ENCODE measurements around the gene ANKRD50.

DNA sequence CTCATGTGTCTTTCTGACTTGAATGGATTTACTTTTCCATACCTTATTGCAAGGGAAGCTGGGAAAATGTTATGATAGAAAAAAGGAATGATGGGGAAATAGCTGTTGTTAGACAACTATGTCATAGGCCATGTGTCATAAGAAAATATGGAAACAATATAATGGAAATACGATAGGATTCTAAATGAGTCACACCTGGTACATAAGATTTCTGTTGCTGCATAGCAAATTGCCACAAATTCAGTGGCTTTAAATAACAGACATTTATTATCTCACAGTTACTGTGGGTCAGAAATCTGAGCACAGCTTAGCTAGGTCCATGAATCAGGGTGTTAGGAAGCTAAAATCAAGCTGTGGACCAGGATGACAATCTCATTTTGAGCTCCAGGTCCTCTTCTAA, 44.6 kb upstream of the ANKRD50 start:
- TF ChIP-seq, protein P1, sequence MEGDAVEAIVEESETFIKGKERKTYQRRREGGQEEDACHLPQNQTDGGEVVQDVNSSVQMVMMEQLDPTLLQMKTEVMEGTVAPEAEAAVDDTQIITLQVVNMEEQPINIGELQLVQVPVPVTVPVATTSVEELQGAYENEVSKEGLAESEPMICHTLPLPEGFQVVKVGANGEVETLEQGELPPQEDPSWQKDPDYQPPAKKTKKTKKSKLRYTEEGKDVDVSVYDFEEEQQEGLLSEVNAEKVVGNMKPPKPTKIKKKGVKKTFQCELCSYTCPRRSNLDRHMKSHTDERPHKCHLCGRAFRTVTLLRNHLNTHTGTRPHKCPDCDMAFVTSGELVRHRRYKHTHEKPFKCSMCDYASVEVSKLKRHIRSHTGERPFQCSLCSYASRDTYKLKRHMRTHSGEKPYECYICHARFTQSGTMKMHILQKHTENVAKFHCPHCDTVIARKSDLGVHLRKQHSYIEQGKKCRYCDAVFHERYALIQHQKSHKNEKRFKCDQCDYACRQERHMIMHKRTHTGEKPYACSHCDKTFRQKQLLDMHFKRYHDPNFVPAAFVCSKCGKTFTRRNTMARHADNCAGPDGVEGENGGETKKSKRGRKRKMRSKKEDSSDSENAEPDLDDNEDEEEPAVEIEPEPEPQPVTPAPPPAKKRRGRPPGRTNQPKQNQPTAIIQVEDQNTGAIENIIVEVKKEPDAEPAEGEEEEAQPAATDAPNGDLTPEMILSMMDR (IDR thresholded peaks at IDR 0.05) = no peak
- no peak for TF ChIP-seq POLR2A (IDR thresholded peaks at IDR 0.05)

Measured in thyroid gland (tissue), 4 donors.